Measurements from ENCODE around the gene TBXAS1.
"Not testable (repeated sequence)": the region's sequence is repeated elsewhere in the genome, so short reads cannot be mapped to it uniquely, and the experiment has no call there.

The TBXAS1 gene

DNA sequence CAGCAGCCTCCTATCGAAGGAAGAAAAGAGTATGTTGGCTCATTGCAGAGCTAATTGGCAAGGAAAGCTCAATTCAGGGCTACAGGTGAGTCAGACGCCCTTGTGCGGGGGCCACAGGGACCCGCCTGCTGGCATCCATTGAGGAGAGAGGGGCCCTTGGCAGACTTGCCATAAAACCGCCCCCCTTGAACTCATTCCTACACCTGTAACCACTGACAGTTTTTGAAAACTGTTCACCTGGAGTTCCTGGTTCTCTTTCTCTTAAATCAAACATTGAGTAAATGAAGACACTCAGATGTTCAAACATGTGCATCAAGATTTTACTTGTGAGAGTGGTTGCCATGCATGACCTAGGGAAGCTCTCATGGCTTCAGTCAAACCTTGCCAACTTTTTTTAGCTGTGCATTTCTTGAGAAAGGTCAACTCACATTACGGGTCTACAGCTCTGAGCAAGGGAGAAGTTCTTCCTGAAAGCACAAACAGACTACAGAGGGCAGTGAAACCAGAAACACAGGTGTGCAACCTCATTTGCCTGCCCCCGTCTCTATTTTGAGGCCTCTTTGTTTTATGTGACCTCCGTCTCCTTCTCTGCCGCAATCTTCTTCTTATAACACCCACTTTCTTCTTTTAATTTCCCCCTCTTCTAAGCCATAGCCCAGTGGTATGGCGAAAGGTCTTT, 87.8 kb downstream of the TBXAS1 start:
- DNase-seq, result no peak

DNA sequence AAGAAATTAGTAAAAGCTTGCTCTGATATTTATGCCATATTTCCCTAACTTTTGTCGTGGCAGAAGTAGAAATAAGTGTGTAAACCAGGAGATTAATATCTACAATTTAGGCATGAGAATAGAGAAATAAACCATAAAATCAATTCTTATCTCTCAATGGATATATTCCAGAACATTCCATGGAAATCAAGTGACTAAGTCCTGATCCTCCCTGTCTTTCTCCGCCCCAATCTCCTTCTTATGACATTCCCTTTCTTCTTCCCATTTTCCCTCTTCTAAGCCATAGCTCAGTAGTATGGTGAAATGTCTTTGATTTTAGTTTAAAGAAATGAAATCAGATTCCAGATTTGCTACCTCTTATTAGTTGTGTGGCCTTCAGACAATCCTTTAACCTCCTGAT, 88.8 kb downstream of the TBXAS1 start:
- DNase-seq, result no peak

DNA sequence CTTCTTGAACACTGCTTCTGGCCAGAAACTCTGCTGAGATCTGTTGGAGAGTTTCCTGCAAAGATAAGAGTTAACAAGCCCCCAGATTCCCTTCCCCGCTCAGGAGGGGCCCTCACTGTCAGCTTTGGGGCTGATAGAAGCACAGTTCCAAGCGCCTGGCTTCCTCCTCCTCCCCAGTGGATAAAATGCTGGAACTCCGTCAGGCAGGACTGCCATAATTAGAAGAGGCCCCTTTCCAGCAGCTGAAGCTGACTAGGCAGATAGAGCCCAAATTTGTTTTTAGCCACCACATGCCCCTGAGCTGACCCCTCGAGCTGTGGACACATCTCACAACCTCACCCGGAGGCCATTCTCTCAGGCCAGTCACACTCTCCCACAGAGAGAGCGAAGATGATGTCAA, 89.4 kb downstream of the TBXAS1 start:
- no peak for DNase-seq

DNA sequence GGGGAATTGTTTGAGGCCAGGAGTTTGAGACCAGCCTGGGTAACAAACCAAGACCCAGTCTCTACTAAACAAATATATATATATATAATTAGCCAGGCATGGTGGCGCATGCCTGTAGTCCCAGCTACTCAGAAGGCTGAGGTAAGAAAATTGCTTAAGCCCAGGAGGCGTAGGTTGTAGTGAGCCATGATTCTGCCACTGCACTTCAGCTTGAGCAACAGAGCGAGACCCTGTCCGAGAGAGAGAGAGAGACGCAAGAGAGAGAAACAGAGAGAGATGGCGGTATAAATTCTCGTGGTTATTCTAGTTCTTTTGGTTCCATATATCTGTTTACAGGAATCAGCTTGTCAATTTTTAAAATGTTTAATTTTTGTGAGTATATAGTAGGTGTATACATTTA, 94.0 kb downstream of the TBXAS1 start:
- DNase-seq, result no peak

DNA sequence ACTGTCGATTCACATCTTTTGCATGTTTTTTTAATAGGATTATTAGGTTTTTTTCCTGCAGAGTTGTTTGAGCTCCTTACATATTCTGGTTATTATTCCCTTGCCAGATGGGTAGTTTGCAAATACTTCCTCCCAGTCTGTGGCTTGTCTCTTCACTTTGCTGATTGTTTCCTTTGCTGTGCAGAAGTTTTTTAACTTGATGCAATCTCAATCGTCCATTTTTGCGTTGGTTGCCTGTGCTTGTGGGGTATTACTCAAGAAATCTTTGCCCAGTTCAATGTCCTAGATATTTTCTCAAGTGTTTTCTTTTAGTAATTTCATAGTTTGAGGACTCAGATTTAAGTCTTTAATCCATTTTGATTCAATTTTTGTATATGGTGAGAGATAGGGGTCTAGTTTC, 95.4 kb downstream of the TBXAS1 start:
- no peak for DNase-seq

DNA sequence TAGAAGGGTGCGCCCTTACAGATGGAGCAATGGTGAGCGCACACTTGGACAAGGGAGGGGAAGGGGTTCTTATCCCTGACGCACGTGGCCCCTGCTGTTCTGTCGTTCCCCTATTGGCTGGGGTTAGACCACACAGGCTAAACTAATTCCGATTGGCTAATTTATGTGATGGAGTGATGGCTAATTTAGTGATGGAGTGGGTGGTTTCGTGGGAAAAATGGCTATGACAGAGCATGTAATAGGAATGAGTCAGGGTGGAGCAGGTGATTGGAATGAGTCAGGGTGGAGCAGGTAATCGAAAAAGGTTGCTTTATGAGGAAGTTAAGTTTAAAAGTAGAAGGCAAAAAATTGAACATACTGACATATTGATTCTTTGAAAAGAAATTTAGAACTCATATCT, 100.2 kb downstream of the TBXAS1 start:
- not testable (repeated sequence) for DNase-seq

DNA sequence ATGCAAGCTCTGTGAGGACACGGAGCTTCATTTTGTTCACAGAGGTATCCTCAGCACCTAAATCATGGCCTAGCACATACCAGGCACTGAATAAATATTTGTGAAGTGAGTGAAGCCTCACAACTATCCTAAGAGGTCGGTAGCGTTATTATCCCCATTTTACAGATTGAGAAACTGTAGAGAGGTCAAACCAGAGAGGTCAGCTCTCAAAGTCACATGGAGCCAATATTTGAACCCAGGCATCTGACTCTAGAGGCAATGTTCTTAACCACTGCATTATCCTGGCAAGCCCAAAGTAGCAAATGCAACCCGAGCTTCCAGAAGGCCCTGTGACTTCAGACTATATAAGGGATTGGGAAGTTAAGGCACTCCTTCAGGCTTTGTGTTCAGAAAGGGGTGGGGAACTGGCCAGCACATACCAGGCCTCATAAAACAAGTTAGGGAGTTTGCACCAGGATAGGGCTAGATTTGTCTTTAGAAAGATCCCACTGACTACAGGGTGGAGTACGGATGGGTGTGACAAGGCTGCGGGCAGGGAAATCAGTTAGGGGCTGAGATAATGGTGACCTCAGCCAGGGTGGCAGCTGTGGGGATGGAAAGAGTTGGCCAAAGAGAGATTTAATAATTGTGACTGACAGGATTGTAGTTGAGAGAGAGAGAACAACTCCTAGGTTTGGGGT, 101.4 kb downstream of the TBXAS1 start:
- DNase-seq, result no peak

DNA sequence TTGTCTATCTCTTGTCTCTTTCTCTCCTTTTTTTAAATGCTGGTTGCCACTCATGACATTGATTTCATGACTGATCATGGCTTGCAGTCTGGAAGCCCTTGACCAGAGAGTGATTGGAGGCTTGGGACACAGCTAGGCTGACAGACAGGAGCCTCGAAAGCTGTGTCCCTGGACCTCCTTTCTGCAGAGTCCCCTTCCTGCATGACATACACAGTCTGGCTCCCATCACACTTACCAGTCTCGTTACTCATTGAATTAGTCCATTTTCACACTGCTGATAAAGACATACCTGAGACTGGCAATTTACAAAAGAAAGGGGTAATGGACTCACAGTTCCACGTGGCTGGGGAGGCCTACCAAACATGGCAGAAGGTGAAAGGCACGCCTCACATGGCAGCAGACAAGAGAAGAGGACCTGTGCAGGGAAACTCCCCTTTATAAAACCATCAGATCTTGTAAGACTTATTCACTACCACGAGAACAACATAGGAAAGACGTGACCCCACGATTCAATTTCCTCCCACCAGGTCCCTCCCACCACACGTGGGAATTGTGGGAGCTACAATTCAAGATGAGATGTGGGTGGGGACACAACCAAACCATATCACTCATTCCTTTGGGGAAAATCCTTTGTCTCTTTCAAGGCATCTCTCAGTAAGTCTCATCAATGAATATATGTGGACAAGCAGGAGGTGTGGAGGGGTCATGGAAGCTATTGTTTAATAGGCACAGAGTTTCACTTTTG, 102.3 kb downstream of the TBXAS1 start:
- no peak for DNase-seq

DNA sequence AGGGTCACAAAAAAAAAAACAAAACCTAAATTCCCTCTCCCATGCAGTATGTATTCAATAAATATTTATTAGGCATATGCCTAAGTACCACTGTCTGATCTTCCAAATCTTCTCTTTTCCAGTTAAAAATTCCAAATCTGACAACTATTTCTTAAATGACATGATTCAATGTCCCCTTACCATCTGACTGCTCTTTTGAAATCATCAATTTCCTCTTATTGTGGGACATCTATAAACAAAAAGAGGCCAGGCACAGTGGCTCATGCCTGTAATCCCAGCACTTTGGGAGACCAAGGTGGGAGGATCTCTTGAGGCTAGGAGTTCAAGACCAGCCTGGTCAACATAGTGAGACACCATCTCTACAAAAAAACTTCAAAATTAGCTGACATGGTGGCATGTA, 103.5 kb downstream of the TBXAS1 start:
- DNase-seq, result no peak

DNA sequence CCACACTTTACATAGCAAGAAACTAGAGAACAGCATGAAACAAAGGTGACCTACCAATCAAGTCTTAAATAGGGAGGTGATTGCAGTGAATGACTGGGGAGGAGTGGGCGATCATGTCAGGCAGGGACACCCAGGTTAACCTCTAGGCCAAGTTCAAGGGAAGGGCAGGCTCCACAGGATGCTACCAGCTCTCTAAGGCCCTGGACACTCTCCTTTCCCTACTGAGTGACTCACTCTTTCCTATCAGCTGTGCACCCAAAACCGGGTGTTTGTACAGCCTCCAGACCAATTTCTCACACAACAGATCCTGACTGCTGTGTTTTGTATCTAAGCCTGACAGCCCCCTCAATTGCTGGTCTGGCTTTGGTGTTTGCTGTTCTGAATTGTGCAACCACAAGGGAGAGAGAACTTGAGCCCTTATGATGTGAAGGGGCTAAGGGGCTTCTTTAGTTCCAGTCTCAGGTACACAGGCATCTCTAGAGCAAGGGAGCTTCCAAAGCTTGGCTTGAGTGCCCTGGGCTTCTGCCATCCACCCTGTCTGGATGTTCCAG, 107.8 kb downstream of the TBXAS1 start:
- DNase-seq, result no peak

DNA sequence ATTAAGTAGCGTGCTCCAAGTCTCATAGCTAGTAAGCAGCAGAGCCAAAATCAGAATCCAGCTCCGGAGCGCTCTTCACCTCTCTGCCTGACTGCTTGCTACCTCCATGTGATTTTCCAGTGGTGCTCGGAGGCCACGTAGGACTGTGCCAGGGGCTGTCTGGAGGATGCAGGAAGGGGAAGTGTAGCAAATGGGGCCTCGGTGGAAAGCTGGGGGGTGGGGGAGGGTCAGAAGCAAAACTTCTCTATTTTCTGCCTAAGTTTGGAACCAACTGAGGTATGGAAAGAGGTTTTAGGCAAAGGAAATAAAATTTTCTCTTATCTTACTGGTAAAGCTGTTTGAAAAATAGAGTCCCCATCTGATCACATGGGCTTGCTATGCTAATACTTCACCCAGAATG, 108.7 kb downstream of the TBXAS1 start:
- DNase-seq, result no peak

DNA sequence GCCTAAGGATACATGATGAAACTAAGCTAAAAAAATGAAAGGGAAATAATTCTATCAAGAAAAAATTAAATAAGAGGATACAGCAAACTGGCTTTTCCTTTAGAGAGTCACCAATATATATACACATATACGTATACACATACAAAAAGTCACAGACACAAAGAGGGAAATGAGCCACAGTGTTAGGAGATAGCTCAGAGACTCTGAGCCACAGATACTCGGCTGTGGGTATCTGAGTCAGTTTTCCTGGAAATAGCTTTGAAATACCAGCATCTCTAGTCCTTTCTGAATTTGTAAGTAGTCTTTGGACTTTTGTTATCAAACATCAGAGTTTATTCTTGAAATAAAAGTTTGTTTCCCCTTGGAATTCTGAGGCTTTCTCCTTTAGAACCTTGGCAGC, 111.8 kb downstream of the TBXAS1 start:
- no peak for DNase-seq

DNA sequence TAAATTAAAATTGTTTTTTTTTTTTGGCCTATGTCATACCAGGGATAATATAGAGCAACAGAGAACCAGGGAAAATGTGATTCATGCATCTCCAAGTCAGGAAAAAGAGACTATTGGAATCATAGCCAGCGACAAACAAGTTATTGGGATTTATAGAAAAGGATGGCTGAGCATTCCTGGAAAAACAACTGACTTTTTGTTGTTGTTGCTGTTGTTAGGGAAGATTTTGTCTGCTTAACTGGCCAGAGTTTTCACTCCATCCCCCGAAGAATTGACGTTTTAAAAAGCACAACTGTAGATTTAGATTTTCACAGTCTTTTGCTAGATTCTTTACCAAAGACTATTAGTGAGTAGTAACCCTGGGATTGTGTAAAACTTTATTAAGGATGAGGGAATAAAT, 112.4 kb downstream of the TBXAS1 start:
- DNase-seq, result no peak

DNA sequence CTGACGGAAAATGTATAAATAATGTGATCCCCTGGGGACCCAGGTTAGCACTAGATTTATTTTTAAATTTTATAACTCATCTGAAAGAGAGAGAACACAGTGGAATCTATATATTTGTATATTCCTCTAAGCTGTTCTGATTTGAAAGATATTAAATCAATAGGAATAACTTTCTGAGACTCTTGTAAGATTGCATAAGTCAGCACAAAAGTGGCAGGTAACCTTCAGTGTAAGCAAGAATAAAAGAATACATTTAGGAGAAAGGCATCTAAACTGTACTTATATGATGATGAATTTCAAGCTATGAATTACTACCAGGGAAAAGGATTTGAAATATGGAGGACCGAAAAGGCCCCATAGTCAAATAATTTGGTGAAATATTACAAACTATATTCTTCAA, 112.8 kb downstream of the TBXAS1 start:
- DNase-seq, result no peak

DNA sequence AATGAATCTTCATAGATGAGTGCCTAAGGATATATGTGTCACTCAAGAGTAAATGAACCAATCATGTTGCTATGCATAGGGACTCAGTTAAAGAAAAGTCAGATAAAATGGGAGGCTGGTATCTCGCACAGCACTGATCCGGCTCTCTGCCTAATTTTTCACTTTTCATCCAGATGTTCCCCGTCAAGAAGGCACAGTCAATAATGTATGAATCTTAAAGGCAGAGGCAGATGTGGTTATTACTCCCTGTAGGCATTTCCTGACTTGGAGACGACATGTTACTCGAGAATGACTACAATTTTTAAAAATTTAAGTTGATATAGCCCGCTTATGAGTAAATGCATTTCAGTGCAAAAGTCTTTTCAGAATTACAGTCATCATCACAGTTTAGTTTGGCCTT, 113.6 kb downstream of the TBXAS1 start:
- no peak for DNase-seq

DNA sequence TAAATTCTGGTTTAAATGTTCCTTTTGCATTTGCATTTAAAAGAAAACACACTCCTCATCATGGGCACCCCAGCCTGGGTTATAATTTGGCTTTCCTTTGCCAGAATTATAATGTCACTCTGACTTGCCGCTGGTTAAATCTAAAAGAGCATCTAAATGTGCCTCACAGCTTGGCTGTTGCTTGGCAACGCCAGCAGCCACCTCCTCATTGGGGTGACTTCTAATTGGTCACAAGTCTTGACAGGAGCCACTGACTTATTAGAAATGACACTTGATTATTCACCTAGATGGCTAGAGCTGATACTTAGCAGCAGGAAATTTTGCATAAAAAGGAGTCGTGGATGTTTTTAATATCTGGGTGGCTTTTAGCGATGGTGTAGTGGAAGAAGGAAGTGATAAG, 114.3 kb downstream of the TBXAS1 start:
- DNase-seq, result no peak

DNA sequence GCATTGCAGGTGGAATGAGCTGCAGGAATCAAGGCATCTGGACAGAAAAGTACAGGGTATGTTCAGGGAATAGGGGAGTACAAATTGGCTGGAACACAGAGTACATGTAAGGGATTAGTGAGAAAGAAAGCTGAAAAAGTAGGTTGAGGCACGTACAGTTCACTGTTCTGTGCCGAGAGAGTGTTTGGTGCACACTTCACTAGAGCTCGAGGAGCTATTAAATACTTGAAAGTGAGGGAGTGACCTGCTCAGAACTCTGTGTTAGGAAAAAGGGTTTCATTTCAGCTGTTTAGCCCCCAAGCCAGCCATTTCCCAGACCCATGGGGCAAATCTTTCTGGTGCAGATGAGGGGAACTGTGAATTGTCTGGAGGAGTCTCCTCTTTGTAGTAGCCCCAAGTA, 115.2 kb downstream of the TBXAS1 start:
- no peak for DNase-seq

DNA sequence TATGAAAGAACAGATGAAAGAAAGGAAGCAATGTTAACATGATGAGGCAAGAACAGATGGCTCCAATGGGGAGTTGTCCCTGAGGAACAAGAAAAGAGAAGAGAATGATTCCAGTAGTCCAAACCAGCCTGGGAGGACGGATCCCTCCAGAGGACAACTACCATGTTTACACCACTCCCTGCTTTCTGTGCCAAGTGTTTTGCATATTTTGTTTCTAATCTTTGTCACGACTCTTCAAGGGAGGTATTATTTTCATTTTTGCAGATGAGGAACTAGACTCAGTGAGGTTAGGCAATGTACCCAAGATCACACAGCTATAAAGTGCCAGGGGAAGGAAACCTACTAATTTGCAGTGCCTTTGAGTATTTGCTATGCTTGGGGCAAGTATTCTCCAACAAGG, 117.5 kb downstream of the TBXAS1 start:
- DNase-seq, result no peak

DNA sequence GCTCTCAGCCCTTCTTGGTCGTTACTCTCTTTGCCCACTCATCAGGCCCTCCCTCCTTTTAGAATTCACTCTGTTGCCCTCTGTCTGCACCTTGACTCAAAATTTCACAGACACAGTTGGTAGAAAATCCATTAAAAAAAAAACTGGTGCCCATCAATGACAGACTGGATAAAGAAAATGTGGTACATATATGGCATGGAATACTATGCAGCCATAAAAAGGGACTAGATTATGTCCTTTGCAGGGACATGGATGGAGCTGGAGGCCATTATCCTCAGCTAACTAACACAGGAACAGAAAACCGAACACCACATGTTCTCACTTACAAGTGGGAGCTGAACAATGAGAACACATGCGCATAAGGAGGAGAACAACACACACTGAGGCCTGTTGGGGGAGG, 118.0 kb downstream of the TBXAS1 start:
- DNase-seq, result no peak

DNA sequence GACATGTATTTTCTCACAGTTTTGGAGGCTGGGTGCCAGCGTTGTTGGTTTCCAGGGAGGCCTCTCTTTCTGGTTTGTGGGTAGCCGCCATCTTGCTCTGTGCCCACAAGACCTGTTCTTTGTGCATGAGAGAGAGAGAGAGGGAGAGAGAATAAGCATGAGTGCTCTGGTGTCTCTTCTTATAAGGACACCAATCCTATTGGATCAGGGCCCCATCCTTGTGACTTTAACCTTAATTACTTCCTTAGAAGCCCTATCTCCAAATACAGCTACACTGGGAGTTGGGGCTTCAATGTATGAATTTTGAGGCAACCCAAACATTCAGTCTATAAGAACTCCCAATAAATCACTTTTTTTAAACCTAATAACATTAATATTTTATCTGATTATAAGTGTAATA, 119.1 kb downstream of the TBXAS1 start:
- no peak for DNase-seq

DNA sequence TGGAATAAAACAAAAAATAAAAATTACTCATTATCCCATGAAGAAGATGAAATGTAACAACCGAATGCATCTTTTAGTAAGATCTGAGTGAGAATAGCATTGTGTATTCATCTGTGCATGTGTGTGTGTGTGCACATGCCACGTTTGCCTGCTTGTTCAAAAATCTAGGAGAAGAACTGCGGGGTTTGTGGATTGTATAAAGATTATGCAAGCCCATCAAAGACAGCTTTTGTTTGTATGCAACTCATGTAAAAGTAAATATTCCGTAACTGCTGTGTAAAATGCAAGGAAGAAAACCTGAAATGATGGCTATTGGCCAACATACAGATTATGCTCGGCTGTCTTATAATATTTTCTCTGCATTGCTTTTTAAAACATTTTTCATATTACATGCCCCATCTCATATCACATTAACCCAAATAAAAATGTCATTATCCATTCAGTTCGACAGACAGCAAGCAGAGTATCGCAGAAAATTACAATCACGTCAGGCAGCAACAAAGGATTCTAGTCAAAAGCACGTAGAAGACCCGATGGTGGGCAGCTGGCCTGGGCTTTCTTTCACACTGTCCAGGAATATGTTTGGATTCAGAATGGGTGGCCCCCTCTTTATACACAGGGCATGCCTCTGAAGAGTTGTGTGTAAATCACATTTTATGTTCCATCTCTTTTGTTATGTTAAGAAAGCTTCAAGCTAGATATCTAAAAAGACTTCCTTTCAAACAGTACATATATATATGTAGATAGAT, 119.7 kb downstream of the TBXAS1 start:
- no peak for DNase-seq

DNA sequence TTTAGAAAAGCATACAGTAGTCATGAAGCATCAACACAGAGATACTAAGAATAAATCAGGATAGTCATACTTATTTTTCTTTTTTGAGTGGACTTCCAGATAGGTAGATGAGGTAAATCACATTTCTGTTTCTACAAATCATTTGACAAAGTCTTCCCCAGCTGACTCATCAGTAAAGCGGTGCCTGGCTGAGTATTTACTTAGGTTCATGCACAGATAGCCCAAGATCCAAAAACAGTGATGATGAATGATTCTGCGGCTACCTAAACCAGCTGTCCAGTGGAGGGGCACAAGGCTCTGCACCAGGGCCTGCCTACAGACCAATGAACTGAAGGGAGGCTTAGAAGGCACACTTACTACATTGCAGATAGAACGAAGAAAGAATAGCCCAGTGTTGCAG, 120.6 kb downstream of the TBXAS1 start:
- DNase-seq, result no peak

DNA sequence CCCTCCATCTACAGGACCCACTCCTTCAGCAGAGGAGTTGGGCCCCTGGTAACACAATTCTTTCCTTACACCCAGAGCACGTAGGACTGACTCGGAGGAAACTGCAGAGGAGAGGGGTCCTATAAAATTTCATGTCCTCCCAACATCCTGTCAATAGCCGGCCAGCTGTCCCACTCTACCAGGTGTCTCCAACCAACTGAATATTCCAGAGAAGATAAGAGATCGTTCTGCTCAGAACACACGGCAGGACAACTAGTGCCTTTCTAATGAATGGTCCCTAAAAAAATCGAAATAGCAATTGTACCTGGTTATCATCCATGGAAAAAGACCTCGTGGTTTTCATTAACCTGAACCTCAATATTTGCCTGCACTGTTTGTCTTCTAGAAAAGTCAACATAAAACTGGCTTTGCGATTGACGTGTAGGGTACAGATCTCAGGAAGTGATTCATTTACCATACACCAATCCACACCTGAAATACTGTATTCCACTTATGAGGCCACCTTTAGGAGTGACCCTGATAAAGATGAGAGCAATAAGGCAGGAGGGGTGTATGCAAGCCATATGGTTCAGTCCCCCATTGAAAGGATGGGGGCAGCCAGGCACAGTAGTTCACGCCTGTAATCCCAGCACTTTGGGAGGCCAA, 121.9 kb downstream of the TBXAS1 start:
- DNase-seq, result no peak
